Neural cell (in vitro differentiated cells): Measurements from ENCODE around the gene DSG3. TPM values are rescaled to one million over a fixed set of nuclear protein-coding genes. Genes with fewer than 3 reads are reported as not detected.

ENCODE experiments used
- H2AFZ ChIP-seq: fragments of 200-600, 300-800 bp; sonication (generic), shearing (Covaris generic); 2 replicates; pipeline ENCODE4 v1.6.0; 2014; ENCODE audit warnings: low read depth, mild to moderate bottlenecking, antibody characterized with exemption, low read length, moderate library complexity
- H3F3A ChIP-seq: fragments of 200-600 bp; shearing (Covaris generic); 2 replicates; pipeline ENCODE4 v1.6.1; 2016; ENCODE audit warnings: mild to moderate bottlenecking, moderate library complexity, mixed read lengths, antibody characterized with exemption, low read length; ENCODE audit not compliant: insufficient read depth, poor library complexity, severe bottlenecking
- H3K27ac ChIP-seq: fragments of 200-600, 300-800 bp; sonication (generic), shearing (Covaris generic); 2 replicates; pipeline ENCODE4 v1.5.1; 2014; ENCODE audit warnings: mild to moderate bottlenecking, low read length, moderate library complexity
- H3K27me3 ChIP-seq: fragments of 300-800, 200-600 bp; sonication (generic), shearing (Covaris generic); 2 replicates; pipeline ENCODE4 v1.6.0; 2014; ENCODE audit warnings: mild to moderate bottlenecking, low read depth, low read length, moderate library complexity; ENCODE audit not compliant: insufficient read depth
- H3K36me3 ChIP-seq: fragments of 300-800, 200-600 bp; sonication (generic), shearing (Covaris generic); 2 replicates; pipeline ENCODE4 v1.5.1; 2014; ENCODE audit warnings: mild to moderate bottlenecking, antibody characterized with exemption, low read length, moderate library complexity; ENCODE audit not compliant: insufficient read depth
- H3K4me2 ChIP-seq: fragments of 300-800, 200-600 bp; sonication (generic), shearing (Covaris generic); 2 replicates; pipeline ENCODE4 v1.6.0; 2014; ENCODE audit warnings: mild to moderate bottlenecking, low read length
- H3K4me3 ChIP-seq: fragments of 300-800, 200-600 bp; sonication (generic), shearing (Covaris generic); 2 replicates; pipeline ENCODE4 v1.5.1; 2014; ENCODE audit warnings: mild to moderate bottlenecking, low read length, moderate library complexity
- H3K79me2 ChIP-seq: fragments of 200-600 bp; shearing (Covaris generic); replicated peaks from 2 replicates; pipeline ENCODE4 v1.6.0; 2014; ENCODE audit warnings: mild to moderate bottlenecking, low read length, moderate library complexity; ENCODE audit not compliant: insufficient read depth
- H3K9ac ChIP-seq: fragments of 300-800, 200-600 bp; sonication (generic), shearing (Covaris generic); 2 replicates; pipeline ENCODE4 v1.6.1; 2016; ENCODE audit warnings: mild to moderate bottlenecking, low read length, mixed read lengths
- H3K9me2 ChIP-seq: fragments of 200-600 bp; shearing (Covaris generic); 2 replicates; pipeline ENCODE4 v1.6.1; 2016; ENCODE audit warnings: mild to moderate bottlenecking, low read length, mixed read lengths; ENCODE audit not compliant: insufficient read depth
- H3K9me3 ChIP-seq: fragments of 200-600, 300-800 bp; sonication (generic), shearing (Covaris generic); 2 replicates; pipeline ENCODE4 v1.6.1; 2016; ENCODE audit warnings: mild to moderate bottlenecking, mixed run types, low read length, moderate library complexity, mixed read lengths
- H4K20me1 ChIP-seq: fragments of 200-600 bp; shearing (Covaris generic); 2 replicates; pipeline ENCODE4 v1.6.1; 2016; ENCODE audit warnings: mild to moderate bottlenecking, mixed run types; ENCODE audit not compliant: insufficient read depth
- EP300 ChIP-seq: fragments of 450-650 bp; conservative IDR thresholded peaks from 2 replicates; pipeline ENCODE4 v1.6.1; 2014; ENCODE audit warnings: antibody characterized with exemption, mild to moderate bottlenecking, moderate library complexity; ENCODE audit not compliant: poor library complexity, severe bottlenecking
- EZH2 ChIP-seq: fragments of 200-600, 300-800 bp; shearing (Covaris generic), sonication (generic); IDR thresholded peaks from 2 replicates; pipeline ENCODE4 v1.6.1; 2014; ENCODE audit warnings: antibody characterized with exemption, low read length, borderline replicate concordance, mild to moderate bottlenecking; ENCODE audit not compliant: insufficient read depth, poor library complexity, severe bottlenecking
- MXI1 ChIP-seq: fragments of 450-650 bp; conservative IDR thresholded peaks from 2 replicates; pipeline ENCODE4 v1.6.1; 2014; ENCODE audit warnings: antibody characterized with exemption, mild to moderate bottlenecking; ENCODE audit not compliant: poor library complexity, severe bottlenecking
- POLR2AphosphoS5 ChIP-seq: IDR thresholded peaks from 2 replicates; pipeline ENCODE4 v1.6.1; 2012
- RAD21 ChIP-seq: fragments of 450-650 bp; conservative IDR thresholded peaks from 2 replicates; pipeline ENCODE4 v1.6.1; 2014; ENCODE audit warnings: antibody characterized with exemption, mild to moderate bottlenecking, moderate library complexity
- REST ChIP-seq: IDR thresholded peaks from 2 replicates; pipeline ENCODE4 v1.6.1; 2012; ENCODE audit warnings: borderline replicate concordance
- SMC3 ChIP-seq: fragments of 450-650 bp; conservative IDR thresholded peaks from 2 replicates; pipeline ENCODE4 v1.6.1; 2014; ENCODE audit warnings: antibody characterized with exemption, mild to moderate bottlenecking, moderate library complexity; ENCODE audit not compliant: poor library complexity
- TAF1 ChIP-seq: IDR thresholded peaks from 2 replicates; pipeline ENCODE4 v1.6.1; 2012; ENCODE audit warnings: low read depth
- polyA plus RNA-seq: library from polyadenylated mRNA; depleted of rRNA; stranded (reverse); fragments of >200 nt; gene quantifications from 2 replicates; pipeline ENCODE4 v1.2.3, GENCODE V29; 2014
- TF ChIP-seq, protein P1 (sequence below): fragments of 450-650 bp; IDR thresholded peaks from 2 replicates; pipeline ENCODE4 v1.5.1; 2014; ENCODE audit warnings: antibody characterized with exemption, mild to moderate bottlenecking, moderate library complexity; ENCODE audit not compliant: poor library complexity, severe bottlenecking

The DSG3 gene
- polyA plus RNA-seq, 1 donor from 2014 or later = not detected

DNA sequence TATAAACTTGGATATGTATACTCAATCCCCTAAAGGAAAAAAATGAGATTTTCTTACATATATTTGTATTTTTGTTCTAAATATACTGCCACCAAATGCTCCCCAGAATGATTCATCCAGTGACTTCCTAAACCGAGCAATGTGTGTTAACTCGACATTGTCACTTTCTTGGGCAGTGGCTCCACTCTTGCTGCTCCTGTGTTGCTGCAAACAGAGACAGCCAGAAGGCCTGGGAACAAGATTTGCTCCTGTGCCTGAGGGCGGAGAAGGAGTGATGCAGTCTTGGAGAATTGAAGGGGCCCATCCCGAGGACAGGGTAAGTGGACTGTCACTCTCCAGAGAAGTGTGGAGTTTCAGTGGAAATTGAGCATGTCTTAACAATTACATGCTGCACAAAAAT, 38.3 kb upstream of the DSG3 start:
- no peak overlapping the region for H3K9ac ChIP-seq
- no peak overlapping the region for H3K27ac ChIP-seq
- no peaks in the 10 kb centered on the region for H3F3A ChIP-seq
- H2AFZ ChIP-seq = no peak overlapping the region
- no peaks in the 10 kb centered on the region for H4K20me1 ChIP-seq
- H3K4me2 ChIP-seq = no peak overlapping the region
- no peaks in the 10 kb centered on the region for H3K9me3 ChIP-seq
- H3K36me3 ChIP-seq = no peaks in the 10 kb centered on the region
- TF ChIP-seq POLR2AphosphoS5 (no peak), EZH2 (no peak), TAF1 (no peak)
- TF ChIP-seq, protein P1, sequence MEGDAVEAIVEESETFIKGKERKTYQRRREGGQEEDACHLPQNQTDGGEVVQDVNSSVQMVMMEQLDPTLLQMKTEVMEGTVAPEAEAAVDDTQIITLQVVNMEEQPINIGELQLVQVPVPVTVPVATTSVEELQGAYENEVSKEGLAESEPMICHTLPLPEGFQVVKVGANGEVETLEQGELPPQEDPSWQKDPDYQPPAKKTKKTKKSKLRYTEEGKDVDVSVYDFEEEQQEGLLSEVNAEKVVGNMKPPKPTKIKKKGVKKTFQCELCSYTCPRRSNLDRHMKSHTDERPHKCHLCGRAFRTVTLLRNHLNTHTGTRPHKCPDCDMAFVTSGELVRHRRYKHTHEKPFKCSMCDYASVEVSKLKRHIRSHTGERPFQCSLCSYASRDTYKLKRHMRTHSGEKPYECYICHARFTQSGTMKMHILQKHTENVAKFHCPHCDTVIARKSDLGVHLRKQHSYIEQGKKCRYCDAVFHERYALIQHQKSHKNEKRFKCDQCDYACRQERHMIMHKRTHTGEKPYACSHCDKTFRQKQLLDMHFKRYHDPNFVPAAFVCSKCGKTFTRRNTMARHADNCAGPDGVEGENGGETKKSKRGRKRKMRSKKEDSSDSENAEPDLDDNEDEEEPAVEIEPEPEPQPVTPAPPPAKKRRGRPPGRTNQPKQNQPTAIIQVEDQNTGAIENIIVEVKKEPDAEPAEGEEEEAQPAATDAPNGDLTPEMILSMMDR = no peak
- no peak overlapping the region for H3K4me3 ChIP-seq
- H3K9me2 ChIP-seq = no peaks in the 10 kb centered on the region
- H3K27me3 ChIP-seq = no peaks in the 10 kb centered on the region
- no peaks in the 10 kb centered on the region for H3K79me2 ChIP-seq

DNA sequence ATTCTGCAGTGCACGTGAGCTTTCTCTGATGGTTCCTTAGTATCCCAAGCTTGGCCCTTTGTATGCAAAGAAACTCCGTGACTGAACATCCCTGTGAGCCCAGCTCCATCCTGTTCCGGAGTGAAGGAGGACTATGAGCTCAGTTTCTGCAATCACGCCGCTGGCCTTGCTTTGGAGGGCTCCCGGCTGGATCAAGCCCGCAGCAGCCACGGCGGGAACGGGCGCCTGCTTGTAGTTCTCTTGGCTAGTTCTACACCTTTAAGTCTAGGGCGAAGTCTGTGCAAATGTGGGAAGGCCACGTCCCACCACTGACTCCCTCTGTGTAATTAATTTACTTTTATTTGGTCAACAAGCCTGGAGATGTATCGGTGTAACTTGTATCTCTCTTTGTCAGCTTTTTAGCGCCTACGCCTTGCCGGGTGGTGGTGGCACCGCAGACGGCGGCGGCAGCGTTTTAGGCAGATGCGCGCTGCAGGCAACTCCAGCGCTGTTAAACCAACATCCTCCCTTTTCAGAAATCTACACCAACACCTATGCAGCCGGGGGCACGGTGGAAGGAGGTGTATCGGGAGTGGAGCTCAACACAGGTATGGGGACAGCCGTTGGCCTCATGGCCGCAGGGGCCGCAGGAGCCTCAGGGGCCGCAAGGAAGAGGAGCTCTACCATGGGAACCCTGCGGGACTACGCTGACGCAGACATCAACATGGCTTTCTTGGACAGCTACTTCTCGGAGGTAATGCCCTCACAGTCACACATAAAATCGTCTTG, 36.6 kb upstream of the DSG3 start:
- Histone ChIP-seq H3K9me2 (no peaks in the 10 kb centered on the region), H3K9ac (no peak overlapping the region), H3K79me2 (no peaks in the 10 kb centered on the region), H3K4me2 (no peak overlapping the region), H3K27ac (no peak overlapping the region), H3K9me3 (no peaks in the 10 kb centered on the region), H3F3A (no peaks in the 10 kb centered on the region), H3K36me3 (no peaks in the 10 kb centered on the region), H2AFZ (no peak overlapping the region), H3K4me3 (no peak overlapping the region), H4K20me1 (no peaks in the 10 kb centered on the region), H3K27me3 (no peaks in the 10 kb centered on the region)
- TF ChIP-seq EZH2 = no peak
- TF ChIP-seq EP300 = no peak
- no peak for TF ChIP-seq RAD21
- no peak for TF ChIP-seq TAF1
- TF ChIP-seq SMC3 = no peak
- TF ChIP-seq MXI1 = no peak
- TF ChIP-seq, protein P1 = no peak
- no peak for TF ChIP-seq REST
- TF ChIP-seq POLR2AphosphoS5 = no peak
